SJSA1 (cell line): Measurements from ENCODE around the gene TPSB2. TPM values are rescaled to one million over a fixed set of nuclear protein-coding genes. Genes with fewer than 3 reads are reported as not detected.
"Not testable (repeated sequence)": the region's sequence is repeated elsewhere in the genome, so short reads cannot be mapped to it uniquely, and the experiment has no call there.

Source experiments
- DNase-seq, 2 experiments: peaks; one replicate each; pipeline ENCODE4 v3.0.0-alpha.2; 2015 to 2020; ENCODE audit warnings: low spot score in 2 of 2, low read depth in 1 of 2
- H3K27ac ChIP-seq: fragments of 250-450 bp; sonication (Bioruptor Pico); 2 replicates; pipeline ENCODE4 v1.5.1; 2020; ENCODE audit warnings: mild to moderate bottlenecking, moderate library complexity
- H3K27me3 ChIP-seq: fragments of 250-450 bp; sonication (Bioruptor Pico); replicated peaks from 2 replicates; pipeline ENCODE4 v1.5.1; 2020; ENCODE audit warnings: mild to moderate bottlenecking, moderate library complexity
- H3K36me3 ChIP-seq: fragments of 250-450 bp; sonication (Bioruptor Pico); 2 replicates; pipeline ENCODE4 v1.5.1; 2020; ENCODE audit warnings: mild to moderate bottlenecking
- H3K4me1 ChIP-seq: fragments of 250-450 bp; sonication (Bioruptor Pico); replicated peaks from 2 replicates; pipeline ENCODE4 v1.6.1; 2021; ENCODE audit warnings: mild to moderate bottlenecking
- H3K4me3 ChIP-seq: fragments of 250-450 bp; sonication (Bioruptor Pico); 2 replicates; pipeline ENCODE4 v1.5.1; 2020; ENCODE audit warnings: mild to moderate bottlenecking
- H3K9me3 ChIP-seq: fragments of 250-450 bp; sonication (Bioruptor Pico); replicated peaks from 2 replicates; pipeline ENCODE4 v1.5.1; 2020; ENCODE audit warnings: mild to moderate bottlenecking
- total RNA-seq: library from RNA; depleted of rRNA; stranded (reverse); fragments of >200 nt; shearing (Covaris generic); gene quantifications from 2 replicates; pipeline ENCODE4 v1.2.3, GENCODE V29; 2014; rRNA removed

The TPSB2 gene
- not detected in 2 replicates for total RNA-seq

- H3K4me1 ChIP-seq, H3K4me3 ChIP-seq, DNase-seq, H3K27me3 ChIP-seq, H3K9me3 ChIP-seq, H3K36me3 ChIP-seq, H3K27ac ChIP-seq: not testable (repeated sequence)
These were observed at the start of gene TPSB2 for GRCh38 chr16:1230084-1230470. TPSB2 (minus strand) TSS chr16:1230184; CDS start chr16:1229951, 233 bp downstream.

GRCh38 chr16:1279081-1279944 is 49.3 kb upstream of the TPSB2 start:
- Histone ChIP-seq H3K36me3 (no peaks in the 10 kb centered on the region), H3K4me1 (no peaks in the 10 kb centered on the region), H3K27me3 (peaks cover 76% of the 10 kb centered on the region), H3K27ac (no peak overlapping the region), H3K4me3 (no peak overlapping the region), H3K9me3 (no peaks in the 10 kb centered on the region)
- peak in 1 of 2 experiments; percentile 43 for DNase-seq

- Histone ChIP-seq H3K27ac (no peak overlapping the region), H3K9me3 (no peaks in the 10 kb centered on the region), H3K27me3 (peaks cover 68% of the 10 kb centered on the region), H3K4me1 (no peaks in the 10 kb centered on the region), H3K4me3 (no peak overlapping the region), H3K36me3 (no peaks in the 10 kb centered on the region)
- no peak for DNase-seq
These were observed 48.5 kb upstream of the TPSB2 start for GRCh38 chr16:1278477-1278876.

GRCh38 chr16:1277617-1278282 is 47.8 kb upstream of the TPSB2 start:
- no peaks in the 10 kb centered on the region for H3K36me3 ChIP-seq
- no peak overlapping the region for H3K4me3 ChIP-seq
- no peak for DNase-seq
- no peaks in the 10 kb centered on the region for H3K4me1 ChIP-seq
- peaks cover 61% of the 10 kb centered on the region for H3K27me3 ChIP-seq
- no peak overlapping the region for H3K27ac ChIP-seq
- no peaks in the 10 kb centered on the region for H3K9me3 ChIP-seq

- H3K27ac ChIP-seq, result no peak overlapping the region
- H3K36me3 ChIP-seq, result no peaks in the 10 kb centered on the region
- no peaks in the 10 kb centered on the region for H3K4me1 ChIP-seq
- DNase-seq, result peak in 1 of 2 experiments; percentile 43
- no peaks in the 10 kb centered on the region for H3K9me3 ChIP-seq
- peaks cover 58% of the 10 kb centered on the region for H3K27me3 ChIP-seq
- no peak overlapping the region for H3K4me3 ChIP-seq
These were observed 47.2 kb upstream of the TPSB2 start for GRCh38 chr16:1277151-1277598.

- Histone ChIP-seq H3K36me3 (no peaks in the 10 kb centered on the region), H3K27ac (no peak overlapping the region), H3K9me3 (no peaks in the 10 kb centered on the region), H3K4me1 (no peaks in the 10 kb centered on the region), H3K27me3 (peaks cover 52% of the 10 kb centered on the region), H3K4me3 (no peak overlapping the region)
- DNase-seq, result peak in 1 of 2 experiments; percentile 47
These were observed 46.5 kb upstream of the TPSB2 start for GRCh38 chr16:1276580-1276878.

GRCh38 chr16:1275791-1276579 is 46.0 kb upstream of the TPSB2 start:
- Histone ChIP-seq H3K27me3 (peaks cover 48% of the 10 kb centered on the region), H3K9me3 (no peaks in the 10 kb centered on the region), H3K27ac (no peak overlapping the region), H3K36me3 (no peaks in the 10 kb centered on the region), H3K4me3 (no peak overlapping the region), H3K4me1 (no peaks in the 10 kb centered on the region)
- DNase-seq, result peak in 1 of 2 experiments; percentile 44

GRCh38 chr16:1274767-1275166 is 44.8 kb upstream of the TPSB2 start:
- Histone ChIP-seq H3K4me1 (no peaks in the 10 kb centered on the region), H3K9me3 (no peaks in the 10 kb centered on the region), H3K27me3 (peaks cover 45% of the 10 kb centered on the region), H3K27ac (no peak overlapping the region), H3K36me3 (no peaks in the 10 kb centered on the region), H3K4me3 (no peak overlapping the region)
- DNase-seq, result no peak

- Histone ChIP-seq H3K27me3 (peaks cover 43% of the 10 kb centered on the region), H3K4me3 (no peak overlapping the region), H3K36me3 (no peaks in the 10 kb centered on the region), H3K9me3 (no peaks in the 10 kb centered on the region), H3K27ac (no peak overlapping the region), H3K4me1 (no peaks in the 10 kb centered on the region)
- no peak for DNase-seq
These were observed 43.8 kb upstream of the TPSB2 start for GRCh38 chr16:1273816-1274215.

GRCh38 chr16:1272453-1273198 is 42.6 kb upstream of the TPSB2 start:
- Histone ChIP-seq H3K36me3 (no peaks in the 10 kb centered on the region), H3K27ac (no peak overlapping the region), H3K27me3 (peaks cover 44% of the 10 kb centered on the region), H3K4me1 (no peaks in the 10 kb centered on the region), H3K4me3 (no peak overlapping the region), H3K9me3 (no peaks in the 10 kb centered on the region)
- DNase-seq, result no peak

- not testable (repeated sequence) for H3K4me1 ChIP-seq, H3K9me3 ChIP-seq, DNase-seq, H3K27ac ChIP-seq, H3K36me3 ChIP-seq, H3K4me3 ChIP-seq
- peaks cover 38% of the 10 kb centered on the region for H3K27me3 ChIP-seq
These were observed 41.9 kb upstream of the TPSB2 start for GRCh38 chr16:1271724-1272413.

- Histone ChIP-seq H3K4me1 (no peaks in the 10 kb centered on the region), H3K9me3 (no peaks in the 10 kb centered on the region), H3K27me3 (peaks cover 38% of the 10 kb centered on the region), H3K4me3 (no peak overlapping the region), H3K27ac (no peak overlapping the region), H3K36me3 (no peaks in the 10 kb centered on the region)
- DNase-seq, result no peak
These were observed 41.4 kb upstream of the TPSB2 start for GRCh38 chr16:1271380-1271723.

GRCh38 chr16:1269418-1269817 is 39.4 kb upstream of the TPSB2 start:
- not testable (repeated sequence) for H3K4me3 ChIP-seq, H3K4me1 ChIP-seq, H3K27ac ChIP-seq, H3K9me3 ChIP-seq, H3K36me3 ChIP-seq, DNase-seq
- peaks cover 31% of the 10 kb centered on the region for H3K27me3 ChIP-seq
